HEK293T (cell line): ENCODE results near the gene HYAL3.
"Not testable (repeated sequence)": the region's sequence is repeated elsewhere in the genome, so short reads cannot be mapped to it uniquely, and the experiment has no call there.

ENCODE experiments used
- CTCF ChIA-PET: fragments of 350-600 bp; formaldehyde crosslinking; extraction: SDS; loops from one replicate; lab custom pipeline; 2021; ENCODE audit warnings: antibody characterized with exemption, inconsistent platforms; lab: Yijun Ruan, JAX
- POLR2A ChIA-PET: fragments of 350-600 bp; formaldehyde crosslinking; extraction: SDS; loops from one replicate; lab custom pipeline; 2020; ENCODE audit warnings: antibody characterized with exemption, inconsistent platforms; lab: Yijun Ruan, JAX
- DNase-seq: peaks from one replicate; pipeline ENCODE4 v3.0.0; 2012; ENCODE audit warnings: mixed read lengths; ENCODE audit errors: extremely low spot score
- ARNT ChIP-seq: fragments of 450-650 bp; IDR thresholded peaks from 2 replicates; pipeline ENCODE4 v1.6.1; 2017; ENCODE audit warnings: mild to moderate bottlenecking
- BHLHE40 ChIP-seq: fragments of 450-650 bp; IDR thresholded peaks from 2 replicates; pipeline ENCODE4 v1.6.1; 2016; ENCODE audit warnings: mild to moderate bottlenecking, moderate library complexity, borderline replicate concordance
- CTBP1 ChIP-seq: fragments of 450-650 bp; IDR thresholded peaks from 2 replicates; pipeline ENCODE4 v1.6.1; 2016; ENCODE audit warnings: borderline replicate concordance
- ELF4 ChIP-seq: fragments of 450-650 bp; IDR thresholded peaks from 2 replicates; pipeline ENCODE4 v1.6.1; 2017; ENCODE audit warnings: antibody characterized with exemption
- FOXA1 ChIP-seq: fragments of 450-650 bp; IDR thresholded peaks from 2 replicates; pipeline ENCODE4 v1.6.1; 2016; ENCODE audit warnings: mild to moderate bottlenecking
- FOXK2 ChIP-seq: fragments of 450-650 bp; IDR thresholded peaks from 2 replicates; pipeline ENCODE4 v1.6.1; 2016; ENCODE audit warnings: mild to moderate bottlenecking
- FOXM1 ChIP-seq: fragments of 450-650 bp; IDR thresholded peaks from 2 replicates; pipeline ENCODE4 v1.6.1; 2017; ENCODE audit warnings: mild to moderate bottlenecking, borderline replicate concordance
- HDGF ChIP-seq: fragments of 450-650 bp; IDR thresholded peaks from 2 replicates; pipeline ENCODE4 v1.6.1; 2017; ENCODE audit warnings: antibody characterized with exemption, borderline replicate concordance
- L3MBTL2 ChIP-seq: fragments of 450-650 bp; conservative IDR thresholded peaks from 2 replicates; pipeline ENCODE4 v1.6.1; 2016; ENCODE audit warnings: mild to moderate bottlenecking
- LEF1 ChIP-seq: fragments of 450-650 bp; IDR thresholded peaks from 2 replicates; pipeline ENCODE4 v1.6.1; 2017; ENCODE audit warnings: mild to moderate bottlenecking, borderline replicate concordance
- NFRKB ChIP-seq: fragments of 450-650 bp; IDR thresholded peaks from 2 replicates; pipeline ENCODE4 v1.6.1; 2016; ENCODE audit warnings: mild to moderate bottlenecking, moderate library complexity
- SP1 ChIP-seq: fragments of 450-650 bp; IDR thresholded peaks from 2 replicates; pipeline ENCODE4 v1.6.1; 2017
- SUZ12 ChIP-seq: fragments of 450-650 bp; IDR thresholded peaks from 2 replicates; pipeline ENCODE4 v1.6.1; 2016; ENCODE audit warnings: mild to moderate bottlenecking
- TARDBP ChIP-seq: fragments of 450-650 bp; IDR thresholded peaks from 2 replicates; pipeline ENCODE4 v1.6.1; 2016
- ZNF384 ChIP-seq: fragments of 450-650 bp; IDR thresholded peaks from 2 replicates; pipeline ENCODE4 v1.6.1; 2016
- TF ChIP-seq, protein P1 (sequence below): fragments of 450-650 bp; IDR thresholded peaks from 2 replicates; pipeline ENCODE4 v1.6.1; 2016

Gene HYAL3

DNA sequence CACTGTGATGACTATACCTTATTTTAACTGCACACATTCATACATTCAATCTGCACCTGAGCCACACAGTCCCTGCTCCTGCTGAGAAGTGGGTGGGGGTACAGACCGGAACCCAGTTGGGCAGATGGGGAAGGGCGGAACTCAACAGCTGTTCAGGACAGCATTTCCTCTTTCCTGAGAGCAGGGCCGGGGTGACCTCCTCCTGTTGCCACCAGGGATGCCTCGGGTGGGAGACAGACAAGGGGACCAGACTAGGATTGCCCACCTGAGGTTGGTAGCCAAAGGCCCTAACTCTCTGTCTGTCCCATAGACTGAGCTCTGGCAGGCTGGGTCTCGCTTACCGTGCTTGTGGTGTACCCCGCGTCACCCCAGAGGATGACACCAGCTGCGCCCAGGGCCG lies 19.4 kb upstream of the HYAL3 start:
- DNase-seq = no peak
- TF ChIP-seq ARNT = no peak
- no peak for TF ChIP-seq BHLHE40
- TF ChIP-seq, protein P1, sequence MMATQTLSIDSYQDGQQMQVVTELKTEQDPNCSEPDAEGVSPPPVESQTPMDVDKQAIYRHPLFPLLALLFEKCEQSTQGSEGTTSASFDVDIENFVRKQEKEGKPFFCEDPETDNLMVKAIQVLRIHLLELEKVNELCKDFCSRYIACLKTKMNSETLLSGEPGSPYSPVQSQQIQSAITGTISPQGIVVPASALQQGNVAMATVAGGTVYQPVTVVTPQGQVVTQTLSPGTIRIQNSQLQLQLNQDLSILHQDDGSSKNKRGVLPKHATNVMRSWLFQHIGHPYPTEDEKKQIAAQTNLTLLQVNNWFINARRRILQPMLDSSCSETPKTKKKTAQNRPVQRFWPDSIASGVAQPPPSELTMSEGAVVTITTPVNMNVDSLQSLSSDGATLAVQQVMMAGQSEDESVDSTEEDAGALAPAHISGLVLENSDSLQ = no peak
- no peak for TF ChIP-seq L3MBTL2
- no peak for TF ChIP-seq ELF4
- TF ChIP-seq SP1 = no peak
- no peak for TF ChIP-seq FOXK2
- no peak for TF ChIP-seq LEF1
- ChIA-PET POLR2A (interaction anchor here (1.2 to 2.1 kb wide), 4 partner anchors 9 to 27 kb away, joined by 3 to 12 read pairs (median 6); partner anchors contain the start of genes HYAL3, IFRD2, NAA80 and TUSC2), CTCF (no interaction called here)

DNA sequence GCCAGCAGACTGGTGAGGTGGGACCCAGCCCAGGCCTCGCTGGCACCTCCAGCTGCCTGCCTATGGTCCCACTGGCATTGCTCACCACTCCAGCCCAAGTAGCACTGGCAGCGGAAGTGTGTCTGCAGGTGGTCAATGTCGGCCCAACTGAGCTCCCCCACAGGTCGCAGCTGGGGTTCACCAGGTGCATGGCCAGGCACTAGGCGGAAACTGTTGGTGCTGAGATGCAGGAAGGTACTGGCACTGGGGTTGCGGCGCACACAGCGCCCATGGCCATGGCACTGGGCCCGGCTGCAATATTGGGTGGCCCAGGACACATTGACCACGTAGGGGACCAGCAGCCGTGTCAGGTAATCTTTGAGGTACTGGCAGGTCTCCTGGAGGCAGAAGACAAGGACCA lies 19.0 kb upstream of the HYAL3 start:
- no peak for DNase-seq
- no peak for TF ChIP-seq NFRKB
- no peak for TF ChIP-seq FOXA1
- TF ChIP-seq, protein P1 = no peak
- ChIA-PET POLR2A (interaction anchor here (1.3 to 2.1 kb wide), 4 partner anchors 10 to 26 kb away, joined by 3 to 12 read pairs (median 6); partner anchors contain the start of genes HYAL3, IFRD2, NAA80 and TUSC2), CTCF (no interaction called here)

DNA sequence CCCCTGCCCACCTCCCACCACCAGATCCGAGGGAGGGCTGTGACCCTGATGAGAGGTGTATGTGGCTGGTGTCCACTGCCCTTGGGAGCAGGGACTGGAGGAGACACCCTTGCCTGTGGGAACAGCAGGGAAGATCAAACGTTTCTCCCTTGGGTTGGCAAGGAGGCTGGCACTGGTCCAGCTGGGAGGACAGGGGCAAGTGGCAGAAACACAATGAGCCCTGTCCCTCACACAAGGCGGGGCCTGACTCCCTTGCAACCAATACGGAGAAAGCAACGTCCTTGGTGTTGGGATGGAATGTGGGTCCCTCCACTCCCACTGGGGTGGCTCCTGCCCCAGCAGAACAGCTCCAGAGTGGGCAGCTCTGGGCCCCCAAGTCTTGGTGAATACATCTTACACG lies 18.1 kb upstream of the HYAL3 start:
- no peak for TF ChIP-seq ARNT
- no peak for TF ChIP-seq L3MBTL2
- TF ChIP-seq FOXK2 = no peak
- TF ChIP-seq HDGF = no peak
- TF ChIP-seq ZNF384 = no peak
- no peak for TF ChIP-seq LEF1
- TF ChIP-seq SP1 = no peak
- no peak for TF ChIP-seq SUZ12
- no peak for TF ChIP-seq FOXA1
- CTCF ChIA-PET = no interaction called here
- POLR2A ChIA-PET = interaction anchor here (0.7 to 2.1 kb wide), 5 partner anchors 11 to 25 kb away, joined by 3 to 12 read pairs (median 4); partner anchors contain the start of genes HYAL3, IFRD2, NAA80 and TUSC2
- no peak for DNase-seq

DNA sequence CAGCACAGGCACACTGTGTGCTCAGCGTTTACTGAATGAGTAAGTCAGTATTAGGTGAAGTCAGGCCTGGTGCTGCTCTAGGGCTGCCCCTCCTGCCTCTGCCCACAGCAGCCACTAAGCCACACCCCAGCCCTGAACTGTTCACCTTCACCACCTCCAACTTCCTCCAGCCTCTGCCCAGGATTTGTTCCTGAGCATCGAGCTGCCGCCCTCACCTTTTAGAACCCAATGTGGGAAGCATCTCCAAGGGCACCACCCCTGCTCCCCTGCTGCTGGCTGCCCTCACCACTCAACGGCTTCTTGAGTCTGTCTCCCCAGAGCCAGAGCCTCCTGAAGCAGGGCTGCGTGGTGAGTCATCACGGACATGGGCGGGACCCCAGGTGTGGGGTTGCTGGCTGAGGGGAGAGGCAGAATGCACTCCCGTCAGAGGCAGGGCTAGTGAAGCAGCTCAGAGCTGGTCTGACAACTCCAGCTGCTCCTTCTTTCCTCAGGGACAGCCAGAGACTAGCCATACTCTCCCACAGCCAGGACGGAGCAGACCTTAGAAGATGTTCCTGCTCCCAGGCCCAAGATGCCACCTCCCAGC lies 17.5 kb upstream of the HYAL3 start:
- ChIA-PET CTCF (no interaction called here), POLR2A (interaction anchor here (0.7 to 2.1 kb wide), 3 partner anchors 12 to 25 kb away, joined by 3 to 7 read pairs (median 4); partner anchors contain the start of genes HYAL3, IFRD2, NAA80 and TUSC2)
- no peak for DNase-seq
- TF ChIP-seq NFRKB (no peak), HDGF (no peak), SP1 (no peak), TARDBP (no peak), FOXK2 (no peak), BHLHE40 (no peak), FOXM1 (no peak), FOXA1 (no peak), LEF1 (no peak), L3MBTL2 (no peak), ELF4 (no peak), CTBP1 (no peak), ARNT (no peak), SUZ12 (no peak), ZNF384 (no peak)
- TF ChIP-seq, protein P1 = no peak

DNA sequence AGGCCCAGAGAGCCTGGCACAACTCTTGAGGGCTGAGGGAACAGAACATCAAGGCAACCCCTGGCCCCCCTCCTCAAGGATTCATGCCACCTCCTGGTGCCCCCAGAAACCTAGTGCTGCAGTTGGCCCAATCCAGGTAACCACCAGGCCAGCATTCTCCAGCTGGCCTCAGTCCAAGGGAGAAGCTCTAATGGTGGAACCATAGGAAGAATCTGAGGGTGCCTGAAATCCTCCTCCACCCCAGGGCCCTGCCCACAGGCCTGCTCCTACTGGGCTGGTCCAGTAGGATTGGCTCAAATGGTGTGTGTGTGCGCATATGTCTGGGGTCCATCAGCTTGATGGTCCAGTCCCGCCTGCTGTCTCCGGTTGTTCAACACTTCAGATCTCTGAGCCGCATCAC lies 15.6 kb upstream of the HYAL3 start:
- no peak for DNase-seq
- TF ChIP-seq CTBP1 (no peak), SP1 (no peak), FOXM1 (no peak), FOXA1 (no peak), SUZ12 (no peak), ELF4 (no peak), HDGF (no peak), L3MBTL2 (no peak), BHLHE40 (no peak), TARDBP (no peak), FOXK2 (no peak), ZNF384 (no peak), NFRKB (no peak), ARNT (no peak), LEF1 (no peak)
- TF ChIP-seq, protein P1 = no peak
- CTCF ChIA-PET = interaction anchor here (0.6 to 2.6 kb wide), 2 partner anchors 9 to 308 kb away, joined by 4 to 7 read pairs; no protein-coding TSS in a partner anchor
- POLR2A ChIA-PET = interaction anchor here (0.9 to 2.5 kb wide), 3 partner anchors 13 to 36 kb away, joined by 3 to 8 read pairs (median 5); partner anchors contain the start of genes CYB561D2, NPRL2 and TUSC2

DNA sequence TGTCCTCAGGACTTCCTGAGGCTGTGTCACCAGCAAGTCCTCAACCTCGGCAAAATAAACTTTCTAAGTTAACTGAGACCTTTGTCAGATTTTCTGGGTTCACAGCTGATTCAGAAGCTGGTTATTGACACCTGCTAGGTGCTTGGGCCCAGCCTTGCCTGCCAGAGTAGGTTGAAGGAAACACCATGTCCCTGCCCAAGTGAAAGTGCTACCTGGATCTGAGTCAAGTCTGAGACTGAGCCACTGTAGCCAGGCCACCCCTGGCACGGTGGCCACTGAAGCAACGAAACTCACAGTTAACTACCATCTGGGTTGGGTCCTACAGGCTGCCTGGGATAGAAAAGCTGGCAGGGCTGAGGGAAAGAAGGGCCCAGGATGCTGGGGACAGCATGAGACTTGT lies 15.1 kb upstream of the HYAL3 start:
- ChIA-PET CTCF (interaction anchor here (0.6 to 2.6 kb wide), 2 partner anchors 10 to 308 kb away, joined by 4 to 7 read pairs; no protein-coding TSS in a partner anchor), POLR2A (interaction anchor here (1.5 to 2.5 kb wide), 2 partner anchors 14 to 23 kb away, joined by 5 to 8 read pairs; partner anchors contain the start of gene TUSC2)
- DNase-seq = no peak
- TF ChIP-seq CTBP1 = no peak
- TF ChIP-seq, protein P1 = no peak

DNA sequence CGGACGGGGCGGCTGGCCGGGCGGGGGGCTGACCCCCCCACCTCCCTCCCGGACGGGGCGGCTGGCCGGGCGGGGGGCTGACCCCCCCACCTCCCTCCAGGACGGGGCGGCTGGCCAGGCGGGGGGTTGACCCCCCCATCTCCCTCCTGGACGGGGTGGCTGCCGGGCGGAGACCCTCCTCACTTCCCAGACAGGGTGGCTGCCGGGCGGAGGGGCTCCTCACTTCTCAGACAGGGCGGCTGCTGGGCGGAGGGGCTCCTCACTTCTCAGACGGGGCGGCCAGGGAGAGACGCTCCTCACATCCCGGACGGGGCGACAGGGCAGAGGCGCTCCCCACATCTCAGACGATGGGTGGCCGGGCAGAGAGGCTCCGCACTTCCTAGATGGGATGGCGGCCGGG lies 12.8 kb upstream of the HYAL3 start:
- DNase-seq, CTCF ChIA-PET, POLR2A ChIA-PET: not testable (repeated sequence)
